HG03457 (cell line): Measurements from ENCODE around the gene TMCC1.
"Not testable (repeated sequence)": the region's sequence is repeated elsewhere in the genome, so short reads cannot be mapped to it uniquely, and the experiment has no call there.

Experiments used
- ATAC-seq: cut with Tn5 transposase; IDR thresholded peaks from one replicate; pipeline ENCODE4 v1.9.1; 2021; ENCODE audit warnings: moderate number of reproducible peaks; ENCODE audit not compliant: unreplicated experiment

Gene TMCC1

GRCh38 chr3:129777806-129778205 is 115.7 kb downstream of the TMCC1 start:
- ATAC-seq, result no peak

DNA sequence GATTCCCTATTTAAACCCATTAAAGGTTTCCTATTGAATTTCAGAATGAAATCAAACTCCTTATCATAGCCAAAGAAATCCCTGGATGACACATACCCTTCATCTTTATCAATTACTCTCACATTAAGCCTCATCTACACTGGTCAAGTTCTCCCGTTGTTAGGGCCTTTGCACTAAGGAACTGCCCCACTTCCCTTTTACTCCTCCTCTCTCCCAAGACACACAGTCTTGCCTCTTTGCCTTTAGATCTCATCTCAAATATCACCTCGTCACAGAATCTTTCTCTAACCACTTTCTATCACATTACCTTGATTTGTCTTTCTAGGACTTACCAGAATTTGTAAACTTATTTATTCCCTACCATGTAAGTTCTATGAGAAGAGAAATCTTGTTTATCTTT is 117.6 kb downstream of the TMCC1 start:
- no peak for ATAC-seq

DNA sequence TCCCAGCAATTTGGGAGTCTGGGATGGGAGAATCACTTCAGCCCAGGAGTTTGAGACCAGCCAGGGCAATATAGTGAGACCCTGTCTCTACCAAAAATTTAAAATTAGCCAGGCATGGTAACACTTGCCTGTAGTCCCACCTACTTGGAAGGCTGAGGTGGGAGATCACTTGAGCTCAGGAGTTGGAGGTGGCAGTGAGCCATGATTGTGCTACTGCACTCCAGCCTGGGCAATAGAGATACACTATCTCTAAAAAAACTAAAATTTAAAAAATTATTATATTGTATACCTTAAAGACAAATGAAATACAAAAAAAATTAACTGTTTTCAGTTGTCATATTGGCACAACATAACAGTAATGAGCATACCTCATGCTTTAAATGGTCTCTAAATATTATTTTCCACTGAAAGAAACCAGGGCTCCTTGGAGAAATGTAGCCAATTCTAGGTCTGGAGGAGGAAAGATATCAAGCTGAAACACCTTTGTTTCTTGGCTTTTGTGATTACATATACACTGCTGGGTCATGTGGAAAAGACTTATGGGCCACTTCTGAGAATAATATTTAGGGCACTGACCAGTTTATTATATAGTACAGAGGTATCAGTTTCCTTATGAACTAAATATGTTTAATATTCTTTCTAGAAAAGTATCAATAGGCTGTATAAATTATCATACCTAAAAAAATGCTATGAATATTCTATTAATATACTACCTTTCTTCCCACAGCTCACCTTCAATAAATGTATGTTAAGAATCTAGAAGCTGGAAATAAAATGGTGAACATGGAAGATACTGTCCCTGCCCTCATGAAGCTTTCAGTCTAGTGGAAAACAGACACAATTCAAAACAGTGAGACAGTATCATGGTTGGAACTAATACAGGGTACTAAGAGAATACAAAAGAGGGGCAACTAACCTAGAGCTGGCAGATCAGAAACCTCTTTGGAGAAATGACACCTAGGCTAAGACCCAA is 119.5 kb downstream of the TMCC1 start:
- no peak for ATAC-seq

DNA sequence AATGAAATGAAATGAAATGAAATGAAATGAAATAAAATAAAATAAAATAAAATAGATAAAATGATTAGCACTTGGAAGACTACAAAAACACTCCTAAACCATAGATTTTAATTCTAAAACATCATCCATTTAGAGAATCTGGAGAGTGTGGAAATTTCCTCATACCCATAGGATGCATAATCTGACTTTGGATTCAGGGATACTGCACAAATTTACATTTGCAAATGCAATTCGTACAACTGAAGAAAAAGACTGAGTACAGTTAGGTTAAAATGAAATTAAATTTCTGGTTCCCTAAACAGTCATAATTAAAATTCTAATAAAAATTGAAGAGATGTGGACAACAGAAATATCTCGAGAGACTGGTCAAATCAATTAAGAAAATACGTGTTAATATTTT is 122.9 kb downstream of the TMCC1 start:
- no peak for ATAC-seq

- ATAC-seq, result no peak
Observed at GRCh38 chr3:129769616-129770015, 123.9 kb downstream of the TMCC1 start.

DNA sequence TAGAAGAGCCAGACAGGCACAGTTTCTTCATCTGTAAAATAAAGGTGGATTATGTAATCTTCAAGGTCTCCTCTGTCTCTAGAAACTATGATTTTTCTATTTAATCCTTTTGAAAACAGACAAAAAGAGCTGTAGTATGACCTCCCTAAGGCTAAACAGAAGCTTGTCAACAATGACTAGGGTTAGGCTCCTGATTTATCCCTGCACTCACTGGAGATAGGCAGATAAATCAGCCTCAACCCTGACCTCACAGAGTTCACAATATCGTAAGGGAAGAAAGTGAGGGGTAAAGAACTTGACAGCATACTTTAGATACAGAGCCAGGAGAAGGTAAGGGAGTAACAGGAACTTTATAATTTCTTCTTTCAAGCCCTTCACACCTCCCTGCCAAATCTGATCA is 124.8 kb downstream of the TMCC1 start:
- ATAC-seq, result no peak

GRCh38 chr3:129766135-129766534 is 127.4 kb downstream of the TMCC1 start:
- no peak for ATAC-seq

DNA sequence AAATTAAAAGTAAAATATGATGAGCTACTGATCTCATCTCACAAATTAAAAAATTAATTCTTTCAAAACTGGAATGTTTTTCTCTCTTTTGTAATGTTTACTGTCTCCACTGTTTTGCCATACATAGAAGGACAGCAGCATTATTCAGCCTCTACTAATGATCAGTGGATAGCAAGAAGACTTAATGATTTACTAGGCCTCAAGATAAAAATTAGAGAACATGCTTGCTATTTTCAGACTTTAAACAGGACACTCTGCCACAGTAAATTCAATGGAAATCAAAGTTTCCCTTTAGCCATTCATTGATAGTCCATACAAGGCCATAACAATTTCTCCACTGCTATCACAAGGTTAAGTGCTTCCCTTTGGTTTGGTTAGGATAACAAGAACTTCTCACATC is 129.4 kb downstream of the TMCC1 start:
- no peak for ATAC-seq

- ATAC-seq, result no peak
Observed at GRCh38 chr3:129758785-129759320, 134.7 kb downstream of the TMCC1 start.

DNA sequence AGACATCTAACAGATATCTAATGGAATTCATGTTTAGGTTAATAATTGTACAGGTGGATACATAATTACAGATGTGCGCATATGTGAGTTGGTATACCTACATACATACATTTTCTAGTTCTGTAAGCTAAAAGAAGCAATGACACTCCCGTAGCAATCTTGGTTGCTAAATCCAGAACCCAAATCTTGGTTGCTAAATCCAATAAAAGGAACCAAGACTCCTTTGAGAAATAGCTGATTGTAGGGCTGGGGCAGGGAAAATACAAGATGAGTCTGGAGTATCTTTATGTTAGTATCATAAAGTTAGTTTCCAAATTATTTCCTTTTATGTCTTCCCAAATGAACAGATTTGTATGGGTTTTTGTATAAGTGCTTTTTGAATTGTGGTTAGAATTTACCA is 135.2 kb downstream of the TMCC1 start:
- no peak for ATAC-seq

- ATAC-seq, result no peak
Observed at GRCh38 chr3:129756871-129757270, 136.6 kb downstream of the TMCC1 start.

DNA sequence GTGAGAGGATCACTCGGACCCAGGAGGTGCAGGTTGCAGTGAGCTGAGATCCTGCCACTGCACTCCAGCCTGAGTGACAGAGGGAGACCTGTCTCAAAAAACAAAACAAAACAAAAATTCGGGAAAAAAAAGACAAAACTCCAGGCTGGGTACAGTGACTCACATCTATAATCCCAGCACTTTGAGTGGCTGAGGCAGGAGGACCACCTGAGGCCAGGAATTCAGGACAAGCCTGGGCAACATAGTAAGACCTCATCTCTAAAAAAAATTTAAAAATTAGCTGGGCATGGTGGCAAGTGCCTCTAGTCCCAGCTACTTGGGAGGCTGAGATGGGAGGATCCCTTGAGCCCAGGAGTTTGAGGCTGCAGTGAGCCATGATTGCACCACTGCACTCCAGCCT is 142.4 kb downstream of the TMCC1 start:
- ATAC-seq, result not testable (repeated sequence)

- ATAC-seq, result no peak
Observed at GRCh38 chr3:129749692-129750091, 143.8 kb downstream of the TMCC1 start.

DNA sequence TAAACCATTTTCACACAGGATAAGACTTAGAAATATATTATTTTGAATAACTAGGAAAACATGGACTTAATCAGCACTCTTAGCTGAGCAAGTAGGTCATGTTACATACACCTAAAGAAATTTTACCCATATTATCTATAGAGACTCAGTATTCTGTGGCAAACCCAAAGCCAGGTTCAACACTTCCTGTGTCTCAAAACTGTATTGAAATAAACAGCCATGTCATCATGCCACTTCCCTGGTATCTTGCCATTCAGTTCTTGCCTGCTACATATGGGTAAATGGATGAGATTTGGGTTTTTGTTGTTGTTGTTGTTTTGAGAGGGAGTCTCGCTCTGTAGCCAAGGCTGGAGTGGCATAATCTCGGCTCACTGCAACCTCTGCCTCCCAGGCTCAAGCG is 145.5 kb downstream of the TMCC1 start:
- no peak for ATAC-seq

GRCh38 chr3:129747136-129747535 is 146.4 kb downstream of the TMCC1 start:
- ATAC-seq, result no peak

- ATAC-seq, result no peak
Observed at GRCh38 chr3:129746629-129747028, 146.9 kb downstream of the TMCC1 start.

DNA sequence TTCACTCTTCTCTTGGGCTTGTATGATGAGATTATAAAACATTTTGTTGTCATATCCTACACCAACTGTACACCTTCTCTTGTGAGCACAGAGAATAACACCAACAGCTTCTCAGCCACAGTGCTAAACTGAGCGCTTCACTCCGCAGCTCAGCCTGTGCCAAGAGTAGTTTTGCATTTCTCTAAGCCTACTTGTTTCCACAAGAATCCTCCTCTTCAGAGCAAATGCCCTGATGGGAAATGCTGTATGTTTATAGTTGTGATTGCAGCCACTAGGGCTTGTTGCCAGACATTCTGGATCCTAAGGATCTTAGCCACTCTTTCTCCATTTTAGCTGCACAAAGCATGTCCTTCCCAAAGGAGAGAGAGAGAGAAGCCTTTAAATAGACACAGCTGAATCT is 148.3 kb downstream of the TMCC1 start:
- no peak for ATAC-seq

- no peak for ATAC-seq
Observed at GRCh38 chr3:129741794-129742193, 151.7 kb downstream of the TMCC1 start.

DNA sequence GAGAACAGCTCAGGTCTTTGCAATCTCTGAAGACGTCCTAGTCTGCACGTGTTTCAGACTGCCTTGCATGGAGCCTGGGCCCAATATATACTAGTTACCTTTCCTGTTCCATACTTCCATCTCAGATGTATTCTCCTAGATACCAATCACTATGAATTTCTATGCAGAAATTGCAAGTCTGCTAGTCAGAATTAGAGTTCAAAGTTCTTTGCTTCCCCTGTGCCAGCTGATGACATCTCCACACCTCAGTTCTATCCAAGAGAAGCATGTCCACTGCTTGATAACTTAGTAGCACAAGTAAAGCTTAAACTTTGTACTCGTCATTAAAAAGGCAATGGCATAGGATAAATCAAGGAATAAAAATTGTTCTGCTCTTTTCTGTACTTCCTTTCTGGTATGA is 153.4 kb downstream of the TMCC1 start:
- no peak for ATAC-seq

DNA sequence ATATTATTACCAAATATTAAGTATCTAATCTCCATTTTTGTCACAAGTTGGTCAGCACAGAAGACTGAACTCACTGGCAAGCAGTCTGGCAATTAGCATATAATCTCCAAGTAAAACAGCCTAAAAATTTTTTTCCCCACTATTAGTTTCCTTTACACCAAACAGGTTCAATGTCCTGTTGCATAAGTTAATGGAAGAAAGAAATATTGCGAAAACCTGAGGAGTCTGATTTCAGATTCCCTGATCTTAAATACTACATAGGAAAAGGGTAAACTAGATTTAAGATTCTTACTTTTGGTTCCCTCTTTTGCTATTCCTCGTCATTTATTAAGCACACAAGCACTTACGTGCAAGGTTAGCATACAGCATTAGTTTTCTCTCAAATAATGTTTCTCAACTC is 153.9 kb downstream of the TMCC1 start:
- ATAC-seq, result no peak

DNA sequence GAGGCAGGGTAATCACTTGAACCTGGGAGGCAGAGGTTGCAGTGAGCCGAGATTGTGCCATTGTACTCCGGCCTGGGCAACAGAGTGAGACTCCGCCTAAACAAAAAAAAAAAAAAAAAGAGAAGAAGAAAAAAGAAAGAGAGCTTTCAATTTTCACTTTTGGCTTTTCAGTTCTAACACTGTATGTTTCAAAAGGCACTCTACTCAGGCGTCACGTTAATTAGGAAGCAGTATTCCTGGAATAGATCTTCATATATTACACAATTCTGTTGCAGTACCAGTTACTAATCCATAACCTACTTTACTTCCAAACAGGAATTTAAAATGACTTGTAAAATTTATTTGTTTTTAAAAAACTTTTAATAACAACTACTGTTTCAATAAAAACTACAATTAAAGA is 155.3 kb downstream of the TMCC1 start:
- no peak for ATAC-seq

GRCh38 chr3:129736070-129736469 is 157.4 kb downstream of the TMCC1 start:
- ATAC-seq, result no peak

DNA sequence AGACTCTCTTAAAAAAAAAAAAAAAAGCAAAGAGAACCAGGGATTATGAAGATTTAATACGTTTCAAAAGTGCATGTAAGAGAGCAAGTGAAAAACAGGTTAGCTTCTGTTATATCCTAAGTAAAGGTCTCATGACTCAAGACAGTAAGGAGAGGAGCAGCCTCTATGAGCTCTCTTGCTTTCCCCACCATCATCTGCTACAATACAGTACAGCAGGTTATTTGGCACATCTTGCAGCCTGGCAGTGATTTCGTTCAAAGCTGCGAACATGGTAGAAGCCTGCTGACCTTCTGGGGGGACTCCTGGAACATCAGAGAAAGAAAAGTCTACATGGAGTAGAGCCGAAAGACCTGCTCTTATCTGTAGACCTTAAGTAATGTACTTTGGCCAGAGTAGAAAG is 157.9 kb downstream of the TMCC1 start:
- no peak for ATAC-seq
